NCI-H774 (cell line): ENCODE results near the gene RAPGEF3.

Experiments used
- DNase-seq: peaks from one replicate; lab custom pipeline; 2025; lab: John Stamatoyannopoulos, UW

Gene RAPGEF3

DNA sequence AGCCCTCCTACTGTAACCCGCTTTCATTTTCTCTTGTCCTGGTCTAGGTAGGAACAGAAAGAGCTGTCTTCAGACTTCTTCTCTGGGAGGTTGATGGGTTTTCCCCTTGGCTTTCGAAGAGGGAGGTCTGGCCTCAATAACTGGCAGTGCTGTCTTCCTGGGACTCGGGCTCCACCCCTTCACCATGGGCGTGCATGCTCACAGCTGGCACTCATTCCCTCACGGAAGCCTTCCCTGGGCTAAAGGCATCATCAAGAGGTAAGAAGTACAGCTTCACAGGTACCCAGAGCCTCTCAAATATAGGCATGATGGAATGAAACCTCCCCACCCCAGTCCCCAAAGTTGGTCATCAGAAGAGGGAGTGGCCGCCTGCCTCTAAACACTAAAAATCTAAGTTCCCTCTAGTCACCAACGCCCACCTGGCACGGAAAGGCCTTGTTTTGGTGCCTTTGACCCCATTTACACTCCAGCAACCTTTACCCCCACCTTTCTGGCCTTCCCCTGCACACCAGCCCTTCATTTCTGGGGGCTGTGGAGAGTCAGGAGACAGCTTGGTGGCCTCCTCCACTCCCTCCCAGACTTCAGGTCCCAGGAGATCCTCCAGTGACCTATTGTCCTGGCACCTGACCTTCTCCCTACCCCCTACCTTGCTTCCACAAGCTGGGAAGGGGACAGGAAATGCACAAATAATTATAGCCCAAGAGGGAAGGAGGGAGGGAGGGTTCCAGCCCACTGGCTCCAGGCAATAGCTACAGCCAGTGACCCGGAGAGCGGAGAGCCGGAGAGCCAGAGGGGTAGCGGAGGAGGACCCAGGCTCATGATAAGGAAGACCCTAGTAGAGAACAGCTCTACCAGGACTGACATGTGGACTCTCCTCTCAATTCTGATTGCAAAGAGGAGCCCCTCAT lies 2.8 kb downstream of the RAPGEF3 start:
- DNase-seq: no peak

DNA sequence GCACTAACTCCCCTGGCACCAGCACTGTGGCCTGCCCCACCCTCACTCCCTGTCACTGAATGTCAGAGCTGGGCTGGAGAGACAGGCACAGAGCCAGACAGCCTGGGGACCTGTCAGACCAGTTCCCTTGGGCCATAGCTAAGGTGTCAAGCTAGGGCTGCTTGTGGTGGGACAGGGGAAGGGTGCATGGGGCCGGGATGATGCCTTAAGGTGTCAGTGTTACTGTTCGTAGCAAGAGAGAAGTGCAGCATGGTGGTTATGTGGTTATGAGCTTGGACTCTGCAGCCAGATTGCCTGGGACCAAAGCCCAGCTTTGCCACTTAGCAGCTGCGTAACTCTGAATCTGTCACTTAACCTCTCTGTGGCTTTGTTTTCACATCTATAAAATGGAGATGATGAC lies 3.8 kb downstream of the RAPGEF3 start:
- DNase-seq: no peak

DNA sequence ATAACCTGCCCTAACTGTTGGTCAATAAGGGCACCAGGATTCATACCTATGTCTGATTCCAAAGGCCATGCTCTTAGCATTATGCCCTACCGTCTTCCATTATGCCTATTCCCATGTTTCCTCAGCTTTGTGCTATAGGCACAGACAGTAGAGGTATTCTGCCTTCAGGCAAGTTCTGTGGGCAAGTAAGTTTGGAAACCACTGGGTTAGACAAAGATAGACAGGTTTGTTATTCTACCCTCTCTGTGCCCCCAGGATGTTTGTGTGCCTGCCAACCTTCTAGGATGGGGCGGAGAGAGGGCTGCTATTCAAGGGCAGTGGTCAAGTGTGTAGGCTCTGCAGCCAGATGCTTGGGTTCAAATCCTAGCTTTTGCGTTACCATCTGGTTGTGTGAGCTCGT lies 4.6 kb downstream of the RAPGEF3 start:
- no peak for DNase-seq

DNA sequence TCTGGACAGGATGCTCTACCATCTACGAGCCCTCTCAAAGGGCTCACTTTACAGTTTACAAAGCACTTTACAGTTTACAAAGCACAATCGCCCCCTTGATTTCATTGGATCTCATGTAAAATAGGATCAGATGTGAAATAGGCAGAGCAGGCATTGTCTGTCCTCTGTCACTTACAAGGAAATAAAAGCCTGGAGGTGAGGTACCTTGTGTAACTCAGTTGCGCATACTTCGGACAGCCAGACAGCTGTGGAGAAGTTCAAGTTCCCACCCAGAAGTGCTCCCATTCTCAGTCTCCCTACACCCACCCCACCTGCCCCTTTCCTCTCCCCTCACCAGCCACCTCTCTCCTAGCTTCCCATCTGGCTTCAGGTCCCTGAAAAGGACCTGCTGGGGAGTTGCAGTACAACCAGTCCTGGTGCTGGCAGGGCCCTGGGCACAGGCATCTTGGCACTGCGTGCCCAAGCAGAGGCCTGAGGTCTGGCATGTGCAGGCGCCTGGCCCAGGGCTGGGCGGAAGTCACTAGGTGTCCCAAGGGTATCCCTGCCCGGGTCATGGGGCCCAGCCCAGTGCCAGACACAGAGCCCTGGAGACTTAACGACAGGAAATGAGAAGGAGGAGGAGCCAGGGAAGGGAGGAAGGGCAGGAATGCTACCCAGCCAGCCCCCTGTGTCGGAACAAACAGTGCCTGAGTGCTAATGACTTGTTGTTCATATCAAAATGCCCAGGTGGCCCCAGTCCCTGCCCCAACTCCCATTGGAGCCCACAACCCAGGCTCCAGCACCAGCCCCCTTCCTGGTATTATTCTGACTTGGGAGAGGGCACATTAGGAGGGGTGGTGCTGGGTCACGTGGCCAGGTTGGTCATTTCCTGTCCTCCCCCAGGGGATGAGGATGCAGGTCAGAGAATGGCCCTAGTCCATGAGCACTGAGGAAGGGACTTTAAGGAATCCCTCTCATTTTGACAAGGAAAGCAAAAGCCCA lies 5.4 kb downstream of the RAPGEF3 start:
- no peak for DNase-seq

DNA sequence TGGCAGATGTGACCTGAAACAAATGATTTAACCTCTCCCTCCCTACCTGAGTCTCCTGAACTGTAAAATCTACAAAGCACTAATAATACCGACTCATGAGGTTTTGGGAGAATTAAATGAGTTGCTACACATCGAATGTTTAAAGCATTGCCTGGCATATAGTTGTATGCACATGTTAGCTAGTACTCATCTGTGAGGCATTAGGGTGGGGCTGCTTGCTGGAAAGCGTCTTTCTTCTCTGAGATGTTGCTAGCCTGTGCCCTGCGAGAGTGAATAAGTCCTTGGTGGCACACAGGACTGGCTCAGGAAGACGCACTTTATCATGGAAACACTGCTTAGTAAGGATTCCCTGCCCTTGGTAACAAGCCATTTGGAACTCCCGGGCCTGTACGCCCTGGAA lies 6.1 kb downstream of the RAPGEF3 start:
- no peak for DNase-seq

DNA sequence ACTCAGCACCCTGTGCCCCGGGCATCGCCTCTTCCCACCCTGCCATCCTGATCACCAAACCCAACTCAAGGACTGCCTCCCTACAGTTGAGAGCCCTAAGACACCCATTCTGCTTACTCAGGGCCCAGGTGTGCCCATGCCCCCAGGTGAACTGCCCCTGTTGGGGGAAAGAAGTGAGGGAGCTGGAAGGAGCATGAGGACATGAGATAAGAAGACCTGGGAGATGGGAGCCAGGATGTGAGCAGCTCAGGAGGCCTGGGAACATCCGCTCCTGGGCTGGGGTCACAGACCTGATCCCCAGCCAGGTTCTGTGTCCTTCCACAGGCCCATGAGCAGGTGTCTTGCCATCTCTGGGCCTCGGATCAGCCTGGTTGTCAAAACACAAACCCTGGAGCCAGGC lies 6.6 kb downstream of the RAPGEF3 start:
- no peak for DNase-seq

DNA sequence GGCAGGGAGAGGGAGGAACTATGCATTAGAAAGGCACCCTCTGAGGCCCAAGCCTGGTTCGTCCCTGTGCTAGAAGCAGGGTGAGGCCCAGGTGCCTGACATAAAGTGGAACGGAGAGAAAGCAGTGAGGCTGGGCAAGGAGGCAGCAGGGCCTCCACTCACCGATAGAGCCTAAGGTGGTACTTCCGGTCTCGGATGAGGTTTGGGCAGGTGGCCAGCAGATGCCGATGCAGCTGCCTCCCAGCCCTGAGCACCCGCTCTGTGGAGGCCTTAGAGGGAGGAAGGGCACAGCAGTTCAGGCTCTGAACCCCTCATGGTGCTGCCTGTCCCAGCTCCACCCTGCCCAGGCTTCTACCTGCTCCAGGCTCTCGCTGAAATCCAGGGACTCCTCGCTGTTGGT lies 7.1 kb downstream of the RAPGEF3 start:
- no peak for DNase-seq

DNA sequence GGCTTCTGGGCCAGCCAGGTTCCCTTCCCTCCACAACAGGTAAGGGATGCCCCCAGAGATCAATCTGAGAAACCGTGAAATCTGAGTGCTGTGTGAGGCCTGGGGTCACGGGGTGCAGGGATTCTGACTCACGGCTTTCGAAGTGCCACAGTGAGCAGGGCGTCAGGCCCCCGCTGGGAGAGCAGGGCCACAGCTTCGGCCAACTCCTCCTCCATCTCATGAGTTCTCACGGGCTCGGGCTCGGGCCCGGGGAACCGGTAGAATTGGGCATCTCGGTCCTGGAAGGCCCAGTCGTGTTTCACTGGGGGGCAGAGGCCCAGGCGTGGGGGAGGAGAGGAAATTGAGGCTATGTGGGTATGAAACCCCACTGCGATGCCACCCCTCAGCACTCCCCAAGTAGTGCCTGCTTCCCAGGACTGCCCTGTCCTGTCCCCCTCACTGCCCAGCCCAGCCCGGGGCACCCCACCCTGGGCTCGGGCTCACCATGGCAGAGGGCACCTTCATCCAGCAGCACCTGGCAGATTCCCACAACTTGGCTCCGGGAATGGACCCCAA lies 7.7 kb downstream of the RAPGEF3 start:
- no peak for DNase-seq

DNA sequence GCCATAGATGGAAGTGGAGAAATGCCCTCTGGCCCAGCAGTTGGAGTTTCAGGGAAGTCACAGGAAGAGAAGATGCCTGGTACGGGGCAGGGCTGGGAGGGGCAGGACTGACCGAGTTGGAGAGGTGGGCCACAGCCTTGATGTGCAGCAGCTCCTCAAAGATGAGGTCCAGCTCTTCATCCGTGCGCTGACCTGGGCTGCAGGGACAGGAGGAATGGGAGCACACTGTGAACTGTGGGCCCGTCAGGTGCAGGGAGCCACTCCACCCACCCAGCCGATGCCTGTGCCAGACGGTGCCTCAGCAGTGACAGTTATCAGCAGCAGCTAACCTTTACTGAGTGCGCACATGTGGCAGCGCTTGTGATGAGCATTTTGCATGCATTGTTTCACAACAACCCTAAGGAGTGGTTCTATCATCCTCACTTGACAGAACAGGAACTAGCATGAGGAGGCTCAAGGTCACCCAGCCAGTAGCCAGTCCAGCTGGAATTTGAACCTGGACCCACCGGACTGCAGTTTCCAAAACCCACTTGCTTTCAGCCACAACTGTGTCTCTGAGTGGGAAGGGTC lies 8.4 kb downstream of the RAPGEF3 start:
- no peak for DNase-seq

DNA sequence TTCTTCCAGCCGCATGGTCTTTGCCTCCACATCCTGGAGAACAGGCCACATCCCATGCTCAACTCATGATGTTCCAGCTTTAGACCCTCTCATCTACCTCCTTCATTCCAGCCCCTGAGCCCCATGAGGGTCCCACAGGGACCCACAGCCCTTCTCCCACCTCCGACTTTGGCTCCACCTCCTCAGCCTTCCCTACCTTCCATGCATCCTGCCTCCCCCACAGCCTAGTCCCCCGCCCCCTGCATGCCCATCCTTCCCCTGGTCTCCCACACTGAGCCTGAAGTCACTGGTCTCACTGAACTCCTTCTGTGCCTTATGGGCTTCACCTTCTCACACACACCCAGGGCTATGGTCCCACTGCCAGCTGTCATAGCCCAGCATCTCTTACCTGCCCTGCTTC lies 9.8 kb downstream of the RAPGEF3 start:
- DNase-seq: no peak

DNA sequence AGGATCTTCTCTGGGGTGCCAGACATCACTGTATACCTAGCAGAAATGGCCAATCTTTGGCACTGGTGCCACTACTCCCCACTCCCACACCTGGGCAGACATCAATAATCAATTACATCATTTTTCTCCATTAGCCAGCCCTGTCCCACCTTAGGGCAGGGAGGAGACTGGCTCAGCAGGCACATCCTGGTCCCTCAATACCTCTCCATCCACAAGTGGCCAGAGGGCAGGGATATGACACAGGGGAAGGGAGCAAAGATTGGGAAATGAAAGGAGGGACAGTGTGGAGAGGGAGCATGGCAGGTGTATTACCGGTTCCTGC lies 10.2 kb downstream of the RAPGEF3 start:
- DNase-seq: no peak

DNA sequence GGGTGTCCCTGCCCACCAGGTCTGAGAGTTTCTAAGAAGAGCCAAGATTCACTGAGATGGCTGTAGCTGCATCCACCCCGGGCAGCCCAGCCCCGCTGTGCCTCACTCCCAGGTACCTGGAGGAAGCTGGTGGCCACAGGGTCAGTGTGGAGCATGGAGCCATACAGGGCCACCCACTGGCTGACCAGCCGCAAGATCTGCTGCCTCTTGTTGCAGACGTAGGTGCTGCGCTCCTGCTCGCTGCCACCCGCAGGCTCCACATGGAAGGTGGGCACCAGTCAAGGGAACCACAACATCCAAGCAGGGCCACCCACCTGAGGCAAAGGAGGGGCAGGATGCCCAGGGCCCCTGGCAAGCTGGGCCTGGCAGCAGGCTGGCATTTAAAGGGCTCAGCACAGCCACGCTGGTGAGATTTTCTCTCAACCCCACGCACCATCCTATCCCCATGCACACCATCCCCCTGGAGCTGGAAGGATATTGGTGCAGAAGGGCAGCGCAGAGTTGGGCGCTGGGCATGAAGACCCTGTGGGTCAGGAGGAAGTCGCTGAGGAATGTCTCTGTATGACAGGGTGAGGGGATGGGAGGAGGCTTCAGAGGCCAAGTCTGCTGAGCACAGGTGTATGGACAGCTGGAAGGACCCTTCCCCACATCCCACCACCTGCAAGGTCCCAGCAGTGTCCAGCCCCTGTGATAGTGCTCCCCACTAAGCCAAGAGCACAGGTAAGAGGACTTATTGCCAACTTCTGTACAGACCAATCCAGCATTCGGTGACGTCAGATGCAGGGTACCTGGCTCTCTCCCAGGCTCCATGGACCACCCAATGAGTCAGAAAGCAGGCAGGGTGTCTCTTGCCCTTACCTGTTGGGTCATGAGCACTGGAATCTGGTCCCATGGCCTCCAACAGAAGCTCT lies 10.8 kb downstream of the RAPGEF3 start:
- no peak for DNase-seq

DNA sequence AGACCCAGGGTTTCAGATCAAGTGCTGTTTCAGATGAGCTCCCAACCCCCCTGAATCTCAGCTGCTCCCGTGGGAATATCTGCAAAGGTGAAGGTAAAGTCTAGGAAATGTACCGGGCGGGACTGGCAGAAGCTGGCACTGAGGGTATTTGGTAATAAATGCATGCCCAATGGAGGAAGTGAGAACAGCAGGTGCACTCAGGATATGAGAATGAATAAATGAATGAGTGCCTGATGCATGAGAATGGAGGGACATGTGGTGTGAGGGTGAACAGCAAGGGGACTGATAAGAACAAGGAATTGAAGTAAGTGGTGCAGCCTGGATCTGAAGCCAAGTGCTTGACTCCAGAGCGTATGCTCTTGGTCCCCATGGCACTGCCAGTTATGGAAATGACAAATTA lies 11.6 kb downstream of the RAPGEF3 start:
- DNase-seq: no peak

DNA sequence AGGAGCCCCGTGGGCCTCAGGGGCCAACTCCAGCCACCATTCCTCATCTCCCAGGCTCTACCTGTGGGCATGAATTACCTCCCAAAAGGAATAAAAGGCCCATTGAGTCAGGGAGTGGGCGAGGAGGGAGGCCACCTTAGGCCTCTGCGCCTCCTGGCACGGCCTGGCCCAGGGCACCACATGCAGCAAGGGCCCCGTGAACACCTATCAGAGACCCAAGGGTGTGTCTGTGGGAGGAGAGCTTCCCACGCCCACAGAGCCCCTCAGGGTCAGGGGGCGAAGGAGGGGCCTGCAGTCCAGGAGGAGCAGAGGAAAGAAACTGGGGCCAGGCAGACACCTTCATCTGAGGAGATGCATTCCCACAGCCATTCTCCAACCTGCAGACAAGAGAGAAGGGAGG lies 12.2 kb downstream of the RAPGEF3 start:
- DNase-seq: no peak

DNA sequence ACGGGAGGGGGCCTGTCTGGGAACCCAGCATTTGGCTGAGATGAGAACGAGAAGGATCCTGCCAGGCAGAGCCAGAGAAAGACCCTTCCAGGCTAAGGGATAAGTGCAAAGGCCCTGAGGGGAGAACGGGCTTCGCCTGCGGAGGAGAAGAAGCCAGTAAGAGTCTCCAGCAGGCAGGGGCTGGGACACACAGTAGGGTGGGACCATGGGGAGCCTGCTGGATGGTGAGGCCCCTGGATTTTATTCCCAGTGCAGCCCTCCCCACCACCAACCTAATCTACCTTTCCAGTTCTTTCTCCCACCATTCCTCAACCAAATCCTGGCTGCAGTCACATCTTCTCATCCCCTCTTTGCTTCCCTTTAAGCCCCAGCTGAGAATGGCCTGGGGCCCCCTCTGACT lies 12.6 kb downstream of the RAPGEF3 start:
- DNase-seq: no peak

DNA sequence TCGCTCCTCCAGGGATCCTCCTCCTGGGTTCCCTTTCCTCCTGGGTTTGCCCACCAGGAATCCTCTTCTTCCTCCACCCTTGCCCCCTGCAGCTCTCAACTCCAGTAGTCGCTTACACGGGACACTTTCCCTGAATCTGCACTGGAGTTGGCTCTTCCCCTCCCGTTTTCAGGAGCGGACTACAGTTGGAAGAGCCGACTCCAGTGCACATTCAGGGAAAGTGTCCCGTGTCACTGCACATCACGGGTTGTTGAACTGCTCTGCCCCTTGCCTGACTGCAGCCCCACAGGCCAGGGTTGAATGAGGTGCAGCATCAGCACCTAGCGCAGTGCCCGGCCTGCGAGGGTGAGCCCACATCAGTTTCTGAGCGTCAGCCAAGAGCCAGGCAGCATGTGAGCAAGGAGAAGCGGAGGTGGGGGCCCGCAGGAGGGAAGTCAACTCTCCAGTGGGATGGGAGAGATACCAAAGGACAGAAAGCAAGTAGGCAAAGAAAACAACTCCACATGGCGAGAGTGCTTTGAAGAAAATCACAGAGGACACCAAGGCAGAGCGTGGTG lies 13.1 kb downstream of the RAPGEF3 start:
- DNase-seq: no peak

DNA sequence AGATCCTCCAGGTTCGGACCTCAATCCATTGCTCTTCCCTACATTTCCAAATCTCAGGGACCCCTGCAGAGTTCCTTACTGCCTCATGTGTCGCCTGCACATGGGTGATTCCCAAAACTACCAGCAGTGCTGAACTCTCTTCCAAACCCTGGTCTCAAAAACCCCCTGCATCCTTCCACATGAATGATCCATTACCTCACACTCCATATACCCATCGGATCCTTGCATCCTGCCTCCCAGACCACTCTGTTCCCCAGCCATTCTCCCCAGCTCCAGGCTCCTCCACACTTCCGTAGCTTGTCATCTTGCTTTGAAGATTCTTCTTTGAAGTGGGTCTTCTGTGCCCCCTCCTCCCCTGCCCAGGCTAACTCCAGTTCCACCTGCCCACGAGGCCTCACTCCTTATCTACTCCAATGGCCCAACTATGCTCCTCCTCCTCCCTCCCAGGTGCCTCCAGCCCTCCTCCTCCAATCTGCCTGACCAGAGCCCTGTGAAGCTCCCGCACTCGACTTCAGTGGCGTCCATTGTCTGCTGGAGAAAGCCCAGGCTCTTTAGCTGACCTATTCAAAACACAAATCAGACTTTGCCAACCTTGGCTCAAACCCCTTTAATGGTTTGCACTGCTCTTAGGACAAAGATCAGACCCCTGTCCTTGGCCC lies 13.8 kb downstream of the RAPGEF3 start:
- DNase-seq: no peak

DNA sequence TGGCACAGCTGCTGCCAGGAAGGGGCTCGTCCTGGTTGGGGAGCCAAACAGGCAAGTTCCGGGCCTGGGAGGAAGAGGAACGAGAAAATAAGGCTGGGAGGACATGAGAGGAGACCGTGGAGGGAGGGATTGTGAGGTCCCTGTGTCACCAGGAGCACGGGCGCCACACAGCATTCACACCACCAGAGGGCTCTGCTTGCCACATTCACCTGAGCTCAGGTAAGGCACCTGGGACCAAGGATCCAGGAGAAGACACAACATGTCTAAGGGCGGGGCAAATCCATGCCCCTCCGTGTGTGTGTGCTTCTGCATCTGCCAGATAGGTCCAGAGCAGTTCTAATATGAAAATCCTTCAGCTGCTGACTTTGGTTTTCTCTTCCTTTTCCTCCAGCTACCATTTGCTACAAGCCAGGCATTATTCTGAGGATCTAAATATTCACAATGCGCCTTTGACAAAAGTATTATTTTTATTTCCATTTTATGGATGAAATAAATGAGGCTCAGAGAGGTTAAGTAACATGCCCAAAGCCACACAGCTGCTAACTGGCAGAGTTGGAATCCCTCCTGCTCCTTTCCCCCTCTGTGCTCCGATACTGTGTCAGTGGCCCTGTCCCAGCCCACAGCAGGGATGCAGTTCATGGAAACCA lies 14.6 kb downstream of the RAPGEF3 start:
- peak; percentile 60 for DNase-seq

DNA sequence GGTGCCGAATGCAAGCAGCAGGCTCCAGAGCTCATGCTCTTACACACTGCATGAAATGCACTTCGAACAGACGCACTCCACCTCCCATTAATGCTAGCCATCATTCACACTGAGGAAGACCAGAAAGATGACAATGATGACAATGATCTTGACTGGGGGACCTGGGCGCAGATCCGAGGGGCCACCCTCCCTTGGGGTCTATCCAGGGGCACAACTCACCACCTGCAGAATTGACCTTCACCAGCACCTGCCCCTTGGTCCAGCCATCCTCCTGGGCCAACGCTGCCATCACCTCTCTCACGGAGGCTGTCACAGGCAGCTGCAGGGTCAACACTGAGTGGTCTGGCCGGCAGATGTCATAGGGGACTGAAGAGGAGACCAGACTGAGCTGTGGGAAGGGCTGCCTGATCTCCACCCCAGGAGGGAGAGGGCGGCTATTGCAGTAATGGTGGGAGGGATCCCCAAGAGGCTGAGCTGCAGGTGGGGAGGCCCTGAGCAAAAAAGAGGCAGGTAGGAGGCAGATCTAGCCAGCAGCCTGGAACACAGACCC lies 15.3 kb downstream of the RAPGEF3 start:
- no peak for DNase-seq
